NCI-H1105 treated with DMSO at 0.1 percent for 48 hours (cell line): ENCODE results near the gene SLC45A2.
"Not testable (repeated sequence)": the region's sequence is repeated elsewhere in the genome, so short reads cannot be mapped to it uniquely, and the experiment has no call there.

ENCODE experiments used
- DNase-seq: peaks from one replicate; lab custom pipeline; 2025; lab: John Stamatoyannopoulos, UW

SLC45A2 gene

GRCh38 chr5:33984671-33985124 is at the start of gene SLC45A2:
Gene SLC45A2, minus strand, starts transcription at chr5:33984693. Its CDS starts 110 bp downstream, at chr5:33984583.
- no peak for DNase-seq

- no peak for DNase-seq
Measured at GRCh38 chr5:34031966-34032365, 47.5 kb upstream of the SLC45A2 start.

- no peak for DNase-seq
Measured at GRCh38 chr5:34031117-34031516, 46.6 kb upstream of the SLC45A2 start.

GRCh38 chr5:34030585-34030984 is 46.1 kb upstream of the SLC45A2 start:
- not testable (repeated sequence) for DNase-seq

- DNase-seq: no peak
Measured at GRCh38 chr5:34030048-34030447, 45.6 kb upstream of the SLC45A2 start.

GRCh38 chr5:34028349-34028748 is 43.9 kb upstream of the SLC45A2 start:
- no peak for DNase-seq

- DNase-seq: no peak
Measured at GRCh38 chr5:34026089-34026761, 41.7 kb upstream of the SLC45A2 start.

- no peak for DNase-seq
Measured at GRCh38 chr5:34022121-34022705, 37.7 kb upstream of the SLC45A2 start.

GRCh38 chr5:34021334-34021733 is 36.8 kb upstream of the SLC45A2 start:
- DNase-seq: no peak

- DNase-seq: no peak
Measured at GRCh38 chr5:34020726-34021125, 36.2 kb upstream of the SLC45A2 start.

GRCh38 chr5:34017254-34017653 is 32.8 kb upstream of the SLC45A2 start:
- no peak for DNase-seq

GRCh38 chr5:34016750-34017149 is 32.3 kb upstream of the SLC45A2 start:
- DNase-seq: no peak

GRCh38 chr5:34016222-34016621 is 31.7 kb upstream of the SLC45A2 start:
- no peak for DNase-seq

GRCh38 chr5:34015120-34015822 is 30.8 kb upstream of the SLC45A2 start:
- DNase-seq: no peak

GRCh38 chr5:34014626-34015025 is 30.1 kb upstream of the SLC45A2 start:
- no peak for DNase-seq

- no peak for DNase-seq
Measured at GRCh38 chr5:34013547-34013946, 29.1 kb upstream of the SLC45A2 start.

- DNase-seq: no peak
Measured at GRCh38 chr5:34012791-34013190, 28.3 kb upstream of the SLC45A2 start.

GRCh38 chr5:34011536-34011935 is 27.0 kb upstream of the SLC45A2 start:
- DNase-seq: no peak

GRCh38 chr5:34010146-34010545 is 25.7 kb upstream of the SLC45A2 start:
- not testable (repeated sequence) for DNase-seq

- no peak for DNase-seq
Measured at GRCh38 chr5:34009610-34010009, 25.1 kb upstream of the SLC45A2 start.

- no peak for DNase-seq
Measured at GRCh38 chr5:34008802-34009201, 24.3 kb upstream of the SLC45A2 start.

- peak; percentile 95 for DNase-seq
Measured at GRCh38 chr5:34007621-34008600, 23.4 kb upstream of the SLC45A2 start, which contains the start of gene AMACR. Gene AMACR, minus strand, starts transcription at chr5:34008050. Its CDS starts 31 bp downstream, at chr5:34008019.
